HepG2 (cell line): ENCODE measurements around the gene HIC1. TPM values are rescaled to one million over a fixed set of nuclear protein-coding genes. Genes with fewer than 3 reads are reported as not detected.

Experiments used
- ATAC-seq: fragments of 200-7000 bp; cut with Tn5 transposase; 3 replicates; pipeline ENCODE4 v1.9.1; 2020; ENCODE audit warnings: mild to moderate bottlenecking, moderate library complexity
- BruUV-seq: library from RNA; stranded (reverse); fragments of 400-500 nt; replicated peaks from 2 replicates; lab custom pipeline; 2021; lab: Mats Ljungman, UMichigan
- CTCF ChIA-PET: fragments of 300-600 bp; formaldehyde crosslinking; extraction: SDS; loops from one replicate; lab custom pipeline; 2021; ENCODE audit warnings: low total read pairs, inconsistent platforms, low intra/inter-chr PET ratio; lab: Yijun Ruan, JAX
- POLR2A ChIA-PET: fragments of 350-600 bp; sonication (Branson Sonifier 250); formaldehyde crosslinking; loops from one replicate; lab custom pipeline; 2020; ENCODE audit warnings: antibody characterized with exemption, inconsistent platforms; lab: Yijun Ruan, JAX
- DNase-seq: peaks from one replicate; pipeline ENCODE4 v3.0.0-alpha.2; 2015; ENCODE audit warnings: low spot score
- FAIRE-seq: peaks from 3 replicates; lab custom pipeline; 2011; peaks lifted over from hg19 to GRCh38; lab: Jason Lieb, UNC
- H2AFZ ChIP-seq: one replicate; pipeline ENCODE4 v1.6.1; 2011; ENCODE audit warnings: low read length, inconsistent platforms
- H3K27ac ChIP-seq: fragments of 300-600 bp; 3 replicates; pipeline ENCODE4 v1.8.0; 2011; ENCODE audit warnings: mixed run types, mild to moderate bottlenecking, mixed read lengths, low read length, inconsistent platforms; ENCODE audit not compliant: insufficient read depth; ENCODE audit errors: extremely low read length
- H3K27me3 ChIP-seq, 2 experiments: fragments of 200-600 bp in 1 of 2; 2 replicates in 1 of 2; 3 replicates in 1 of 2; pipeline versions ENCODE4 v1.6.0 to v1.8.0; 2011; ENCODE audit warnings: low read length in 2 of 2, mild to moderate bottlenecking in 2 of 2, moderate library complexity in 2 of 2, inconsistent platforms in 1 of 2; ENCODE audit not compliant: insufficient read depth in 2 of 2, control insufficient read depth in 1 of 2
- H3K36me3 ChIP-seq, 2 experiments: fragments of 200-600 bp in 1 of 2; replicated peaks in 1 of 2; 2 replicates in 1 of 2; 3 replicates in 1 of 2; pipeline versions ENCODE4 v1.5.1 to v1.8.0; 2011; ENCODE audit warnings: low read length in 2 of 2, inconsistent platforms in 1 of 2; ENCODE audit not compliant: insufficient read depth in 2 of 2, control insufficient read depth in 1 of 2
- H3K4me1 ChIP-seq: 2 replicates; pipeline ENCODE4 v1.5.1; 2012; ENCODE audit warnings: low read length, inconsistent platforms; ENCODE audit not compliant: insufficient read depth
- H3K4me2 ChIP-seq: 2 replicates; pipeline ENCODE4 v1.6.0; 2011; ENCODE audit warnings: low read depth, low read length, inconsistent platforms
- H3K4me3 ChIP-seq, 3 experiments: fragments of 200-600 bp in 1 of 3; sonication (generic), shearing (Covaris generic) in 1 of 3; replicated peaks in 1 of 3; 2 replicates each; pipeline ENCODE4 v1.5.1; 2011 to 2016; ENCODE audit warnings: low read length in 3 of 3, inconsistent platforms in 2 of 3, low read depth in 2 of 3, mild to moderate bottlenecking in 2 of 3, control low read depth in 1 of 3, mixed read lengths in 1 of 3; ENCODE audit not compliant: insufficient read depth in 1 of 3
- H3K79me2 ChIP-seq: one replicate; pipeline ENCODE4 v1.6.1; 2011; ENCODE audit warnings: low read length, inconsistent platforms; ENCODE audit not compliant: insufficient read depth
- H3K9ac ChIP-seq: 2 replicates; pipeline ENCODE4 v1.6.0; 2011; ENCODE audit warnings: mild to moderate bottlenecking, low read depth, low read length, inconsistent platforms; ENCODE audit not compliant: insufficient read depth
- H3K9me3 ChIP-seq: 2 replicates; pipeline ENCODE4 v1.5.1; 2012; ENCODE audit warnings: mild to moderate bottlenecking, low read length
- H4K20me1 ChIP-seq: 2 replicates; pipeline ENCODE4 v1.6.0; 2011; ENCODE audit warnings: inconsistent platforms, mild to moderate bottlenecking, low read length, moderate library complexity; ENCODE audit not compliant: insufficient read depth
- CREB1 ChIP-seq, 2 experiments: fragments of 450-650 bp in 1 of 2; IDR thresholded peaks; 2 replicates each; pipeline ENCODE4 v1.6.1; 2016 to 2017; ENCODE audit warnings: control low read depth in 1 of 2, mild to moderate bottlenecking in 1 of 2, missing compliant biosample characterization in 1 of 2, missing genetic modification characterization in 1 of 2
- E2F5 ChIP-seq: sonication (generic); formaldehyde crosslinking; conservative IDR thresholded peaks from 2 replicates; pipeline ENCODE4 v1.4.0; 2020; ENCODE audit warnings: missing genetic modification reagents
- ERF ChIP-seq: IDR thresholded peaks from 2 replicates; pipeline ENCODE4 v1.6.1; 2018; ENCODE audit warnings: missing biosample characterization, missing genetic modification reagents
- ETV5 ChIP-seq: IDR thresholded peaks from 2 replicates; pipeline ENCODE4 v1.6.1; 2018; ENCODE audit warnings: missing biosample characterization, missing genetic modification reagents, inconsistent platforms, borderline replicate concordance
- PAWR ChIP-seq: sonication (generic); formaldehyde crosslinking; IDR thresholded peaks from 2 replicates; pipeline ENCODE4 v1.4.0; 2020; ENCODE audit warnings: missing genetic modification reagents, mild to moderate bottlenecking, borderline replicate concordance
- SMARCC2 ChIP-seq: fragments of 450-650 bp; IDR thresholded peaks from 2 replicates; pipeline ENCODE4 v1.6.1; 2017; ENCODE audit warnings: antibody characterized with exemption, mild to moderate bottlenecking
- ZNF160 ChIP-seq: sonication (generic); formaldehyde crosslinking; IDR thresholded peaks from 2 replicates; pipeline ENCODE4 v1.8.0; 2022; ENCODE audit warnings: mild to moderate bottlenecking, inconsistent platforms, missing genetic modification reagents
- ZNF382 ChIP-seq: sonication (generic); formaldehyde crosslinking; IDR thresholded peaks from 2 replicates; pipeline ENCODE4 v1.5.0; 2020; ENCODE audit warnings: missing genetic modification reagents, mild to moderate bottlenecking, borderline replicate concordance
- ZNF451 ChIP-seq: sonication (generic); formaldehyde crosslinking; IDR thresholded peaks from 2 replicates; pipeline ENCODE4 v1.5.0; 2020; ENCODE audit warnings: mild to moderate bottlenecking, missing genetic modification reagents
- ZNF737 ChIP-seq: sonication (generic); formaldehyde crosslinking; IDR thresholded peaks from 2 replicates; pipeline ENCODE4 v1.5.0; 2020; ENCODE audit warnings: missing genetic modification reagents, mild to moderate bottlenecking, borderline replicate concordance
- ZNF776 ChIP-seq: sonication (generic); formaldehyde crosslinking; IDR thresholded peaks from 2 replicates; pipeline ENCODE4 v1.4.0; 2020; ENCODE audit warnings: mild to moderate bottlenecking, missing genetic modification reagents
- ZNF878 ChIP-seq: sonication (generic); formaldehyde crosslinking; IDR thresholded peaks from 2 replicates; pipeline ENCODE4 v1.8.1; 2023; ENCODE audit warnings: mild to moderate bottlenecking, missing genetic modification reagents, moderate library complexity
- WGBS: methylation state at CpG from one replicate; pipeline ENCODE4 v1.1.6; 2017; ENCODE audit warnings: low lambda C conversion rate; 5-methylcytosine and 5-hydroxymethylcytosine counted together
- in situ Hi-C: cut with HindIII; loops from 2 replicates; pipeline ENCODE4 v1.10.0; 2017; ENCODE audit warnings: low pct_unique_long_range_greater_than_20kb; ENCODE audit not compliant: extremely low pct_ligation_motif_present
- intact Hi-C: fragments of 100-400 bp; cut with micrococcal nuclease; formaldehyde crosslinking; loops from one replicate; pipeline ENCODE4 v1.10.0; 2022; ENCODE audit not compliant: unreplicated experiment
- polyA plus RNA-seq, 8 experiments: library from polyadenylated mRNA; depleted of rRNA in 3 of 8; stranded (reverse) in 7 of 8; unstranded in 1 of 8; fragments of >200 nt; fragmentation: Illumina TruSeq in 4 of 8; extraction: Trizol in 4 of 8; gene quantifications; 2 replicates each; pipeline versions ENCODE4 v1.2.1 to v1.2.3, GENCODE V29; 2011 to 2016; ENCODE audit warnings: low read depth in 4 of 8, missing spikeins in 1 of 8, mixed read lengths in 1 of 8; ENCODE audit not compliant: insufficient read depth in 1 of 8
- total RNA-seq, 5 experiments: library from RNA; depleted of rRNA; stranded (reverse); fragments of >200 nt; fragmentation: Illumina TruSeq; extraction: Trizol; gene quantifications; 2 replicates each; pipeline ENCODE4 v1.2.3, GENCODE V29; 2016; ENCODE audit warnings: low read depth in 1 of 5
- TF ChIP-seq, protein P1 (sequence below), 2 experiments: sonication (generic) in 1 of 2; formaldehyde crosslinking in 1 of 2; IDR thresholded peaks; 2 replicates each; pipeline versions ENCODE4 v1.4.0 to v1.6.1; 2016 to 2020; ENCODE audit warnings: borderline replicate concordance in 1 of 2, low read depth in 1 of 2, mild to moderate bottlenecking in 1 of 2, missing genetic modification reagents in 1 of 2

Gene HIC1
- total and polyA plus RNA-seq, 2 of the 13 experiments (the other 11 are each of a cell fraction or from before 2014, with no cell fraction given), result 0.04 to 0.31 TPM

DNA sequence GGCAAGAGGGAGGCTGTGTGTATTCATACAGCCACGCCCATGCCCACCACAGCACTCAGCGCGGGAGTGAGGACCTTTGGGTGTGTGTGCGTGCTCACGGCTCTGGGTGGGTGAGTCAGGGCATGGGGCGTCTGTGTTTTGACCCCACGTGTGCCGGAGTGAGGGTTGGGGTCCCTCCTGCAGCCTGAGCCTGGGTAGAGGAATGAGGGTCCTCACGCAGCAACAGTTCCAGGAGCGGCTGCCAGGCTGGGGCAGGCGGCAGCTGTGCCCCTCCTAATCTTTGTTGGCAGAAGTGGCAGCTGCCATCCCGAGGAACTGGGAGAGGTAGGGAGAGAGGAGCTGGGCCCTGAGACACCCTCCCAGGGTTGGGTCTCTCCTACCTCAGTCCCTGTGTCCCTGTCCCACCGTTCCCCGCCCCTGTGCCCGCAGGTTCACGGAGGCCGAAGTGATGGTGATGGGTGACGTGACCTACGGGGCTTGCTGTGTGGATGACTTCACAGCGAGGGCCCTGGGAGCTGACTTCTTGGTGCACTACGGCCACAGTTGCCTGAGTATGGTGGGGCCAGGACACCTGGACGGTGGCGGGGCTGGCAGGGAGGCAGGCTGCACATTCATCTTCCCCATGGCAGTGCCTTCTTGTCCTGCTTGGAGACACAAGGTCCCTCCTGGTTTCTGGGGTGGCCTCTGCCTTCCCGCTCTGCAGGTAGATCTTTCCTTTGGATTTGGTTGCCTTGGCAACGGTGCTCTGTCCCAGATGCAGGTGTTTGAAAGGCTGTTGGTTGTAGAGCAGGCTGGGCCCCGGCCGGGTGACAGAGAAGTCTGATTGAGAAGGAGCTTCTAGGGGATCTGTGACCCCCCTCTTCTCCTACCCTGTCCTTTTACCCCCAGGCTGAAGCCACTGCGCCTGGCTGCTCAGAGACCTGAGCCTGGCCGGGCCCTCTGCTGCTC lies 19.1 kb upstream of the HIC1 start:
- intact Hi-C loops, result no loop called here
- CTCF ChIA-PET, result no interaction called here
- H3K9me3 ChIP-seq, result no peaks in the 10 kb centered on the region
- TF ChIP-seq CREB1 (IDR thresholded peaks at IDR 0.05), result no peak
- TF ChIP-seq CREB1 (CRISPR knock-in tag; IDR thresholded peaks at IDR 0.05), result no peak
- TF ChIP-seq ZNF878 (CRISPR knock-in tag), result no peak
- no peak for TF ChIP-seq ZNF160 (CRISPR knock-in tag)
- no peak for TF ChIP-seq ZNF382 (CRISPR knock-in tag)
- no peak for TF ChIP-seq ERF (CRISPR knock-in tag)
- no peak for TF ChIP-seq PAWR (CRISPR knock-in tag)
- TF ChIP-seq, protein P1, sequence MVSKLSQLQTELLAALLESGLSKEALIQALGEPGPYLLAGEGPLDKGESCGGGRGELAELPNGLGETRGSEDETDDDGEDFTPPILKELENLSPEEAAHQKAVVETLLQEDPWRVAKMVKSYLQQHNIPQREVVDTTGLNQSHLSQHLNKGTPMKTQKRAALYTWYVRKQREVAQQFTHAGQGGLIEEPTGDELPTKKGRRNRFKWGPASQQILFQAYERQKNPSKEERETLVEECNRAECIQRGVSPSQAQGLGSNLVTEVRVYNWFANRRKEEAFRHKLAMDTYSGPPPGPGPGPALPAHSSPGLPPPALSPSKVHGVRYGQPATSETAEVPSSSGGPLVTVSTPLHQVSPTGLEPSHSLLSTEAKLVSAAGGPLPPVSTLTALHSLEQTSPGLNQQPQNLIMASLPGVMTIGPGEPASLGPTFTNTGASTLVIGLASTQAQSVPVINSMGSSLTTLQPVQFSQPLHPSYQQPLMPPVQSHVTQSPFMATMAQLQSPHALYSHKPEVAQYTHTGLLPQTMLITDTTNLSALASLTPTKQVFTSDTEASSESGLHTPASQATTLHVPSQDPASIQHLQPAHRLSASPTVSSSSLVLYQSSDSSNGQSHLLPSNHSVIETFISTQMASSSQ (IDR thresholded peaks at IDR 0.05; ENCODE audit: low read depth), result no peak
- TF ChIP-seq, protein P1 (CRISPR knock-in tag; IDR thresholded peaks at IDR 0.05; ENCODE audit: borderline replicate concordance), result no peak
- no peak for TF ChIP-seq E2F5 (CRISPR knock-in tag)
- TF ChIP-seq ZNF776, result no peak
- TF ChIP-seq ZNF451 (CRISPR knock-in tag), result no peak
- no peak for TF ChIP-seq ETV5 (CRISPR knock-in tag)
- TF ChIP-seq ZNF737 (CRISPR knock-in tag), result no peak
- TF ChIP-seq SMARCC2, result no peak
- TF ChIP-seq, all 625 proteins: peak for 0
- FAIRE-seq (no peak), ATAC-seq (no peak), DNase-seq (no peak)
- no peak overlapping the region for H3K4me3 ChIP-seq
- H3K4me2 ChIP-seq, result no peak overlapping the region
- H3K9ac ChIP-seq, result no peak overlapping the region
- peaks cover 2% of the 10 kb centered on the region for H4K20me1 ChIP-seq
- WGBS, result 98% methylated on average over 24 of the region's 29 CpGs
- H3K79me2 ChIP-seq, result peaks cover 3% of the 10 kb centered on the region
- peaks cover 9% of the 10 kb centered on the region for H3K4me1 ChIP-seq
- in situ Hi-C loops, result loop anchor here (25.0 kb wide), 1 partner anchor 324 kb away; the partner anchor contains the start of genes TLCD2 and WDR81
- no peaks in the 10 kb centered on the region for H3K27me3 ChIP-seq
- H3K36me3 ChIP-seq, result peaks cover 15 to 36% of the 10 kb centered on the region in 2 experiments; a peak in 4 of 5 replicates
- no TSS peak for BruUV-seq
- POLR2A ChIA-PET, result no interaction called here
- H3K27ac ChIP-seq, result no peak overlapping the region
- no peak overlapping the region for H2AFZ ChIP-seq
